ENCODE results near the gene DLX2. TPM values are rescaled to one million over a fixed set of nuclear protein-coding genes. Genes with fewer than 3 reads are reported as not detected.

DLX2 gene
- total and polyA plus RNA-seq, 10 of the 15 experiments (the other 5 are each of a cell fraction or from before 2014, with no cell fraction given): 0.03 TPM; not detected in 9

DNA sequence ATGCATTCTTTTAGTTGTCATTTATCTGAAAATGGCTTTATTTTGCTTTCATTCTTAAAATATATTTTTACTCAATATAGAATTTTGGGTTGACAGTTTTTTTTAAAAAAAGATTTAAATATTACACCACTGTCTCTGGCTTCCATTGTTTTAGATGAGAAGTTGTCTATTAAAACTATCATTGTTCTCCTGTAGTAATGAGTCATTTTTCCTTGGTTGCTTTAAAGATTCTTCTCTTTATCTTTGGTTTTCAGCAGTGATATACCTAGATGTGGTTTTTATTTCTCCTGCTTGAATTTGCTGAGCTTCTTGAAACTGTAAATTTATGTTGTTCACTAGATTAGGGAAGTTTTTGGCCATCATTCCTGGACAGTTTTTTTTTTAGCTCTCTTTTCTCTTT lies 26.7 kb upstream of the DLX2 start:
- POLR2A ChIA-PET: no interaction called here
- TF ChIP-seq, protein P1, sequence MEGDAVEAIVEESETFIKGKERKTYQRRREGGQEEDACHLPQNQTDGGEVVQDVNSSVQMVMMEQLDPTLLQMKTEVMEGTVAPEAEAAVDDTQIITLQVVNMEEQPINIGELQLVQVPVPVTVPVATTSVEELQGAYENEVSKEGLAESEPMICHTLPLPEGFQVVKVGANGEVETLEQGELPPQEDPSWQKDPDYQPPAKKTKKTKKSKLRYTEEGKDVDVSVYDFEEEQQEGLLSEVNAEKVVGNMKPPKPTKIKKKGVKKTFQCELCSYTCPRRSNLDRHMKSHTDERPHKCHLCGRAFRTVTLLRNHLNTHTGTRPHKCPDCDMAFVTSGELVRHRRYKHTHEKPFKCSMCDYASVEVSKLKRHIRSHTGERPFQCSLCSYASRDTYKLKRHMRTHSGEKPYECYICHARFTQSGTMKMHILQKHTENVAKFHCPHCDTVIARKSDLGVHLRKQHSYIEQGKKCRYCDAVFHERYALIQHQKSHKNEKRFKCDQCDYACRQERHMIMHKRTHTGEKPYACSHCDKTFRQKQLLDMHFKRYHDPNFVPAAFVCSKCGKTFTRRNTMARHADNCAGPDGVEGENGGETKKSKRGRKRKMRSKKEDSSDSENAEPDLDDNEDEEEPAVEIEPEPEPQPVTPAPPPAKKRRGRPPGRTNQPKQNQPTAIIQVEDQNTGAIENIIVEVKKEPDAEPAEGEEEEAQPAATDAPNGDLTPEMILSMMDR (IDR thresholded peaks at IDR 0.05 in 2 of 3, conservative IDR thresholded peaks at IDR 0.05 in 1 of 3; ENCODE audit: control insufficient read depth in 2 of 3, extremely low read depth in 1 of 3, insufficient read depth in 1 of 3, low read depth in 3 of 3, low read length in 3 of 3): no peak
- TF ChIP-seq, protein P2, sequence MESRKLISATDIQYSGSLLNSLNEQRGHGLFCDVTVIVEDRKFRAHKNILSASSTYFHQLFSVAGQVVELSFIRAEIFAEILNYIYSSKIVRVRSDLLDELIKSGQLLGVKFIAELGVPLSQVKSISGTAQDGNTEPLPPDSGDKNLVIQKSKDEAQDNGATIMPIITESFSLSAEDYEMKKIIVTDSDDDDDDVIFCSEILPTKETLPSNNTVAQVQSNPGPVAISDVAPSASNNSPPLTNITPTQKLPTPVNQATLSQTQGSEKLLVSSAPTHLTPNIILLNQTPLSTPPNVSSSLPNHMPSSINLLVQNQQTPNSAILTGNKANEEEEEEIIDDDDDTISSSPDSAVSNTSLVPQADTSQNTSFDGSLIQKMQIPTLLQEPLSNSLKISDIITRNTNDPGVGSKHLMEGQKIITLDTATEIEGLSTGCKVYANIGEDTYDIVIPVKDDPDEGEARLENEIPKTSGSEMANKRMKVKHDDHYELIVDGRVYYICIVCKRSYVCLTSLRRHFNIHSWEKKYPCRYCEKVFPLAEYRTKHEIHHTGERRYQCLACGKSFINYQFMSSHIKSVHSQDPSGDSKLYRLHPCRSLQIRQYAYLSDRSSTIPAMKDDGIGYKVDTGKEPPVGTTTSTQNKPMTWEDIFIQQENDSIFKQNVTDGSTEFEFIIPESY (IDR thresholded peaks at IDR 0.05): no peak
- no peak for TF ChIP-seq ASH2L (IDR thresholded peaks at IDR 0.05; ENCODE audit: borderline replicate concordance, low read depth)
- TF ChIP-seq RB1 (IDR thresholded peaks at IDR 0.05; ENCODE audit: borderline replicate concordance): no peak
- TF ChIP-seq NR2C1 (IDR thresholded peaks at IDR 0.05): no peak
- no peak for TF ChIP-seq SMC3 (IDR thresholded peaks at IDR 0.05; ENCODE audit: borderline replicate concordance, low read length)
- TF ChIP-seq GABPA (IDR thresholded peaks at IDR 0.05; ENCODE audit: low read depth): no peak
- no peak for TF ChIP-seq TBL1XR1 (IDR thresholded peaks at IDR 0.05; ENCODE audit: low read depth, low read length)
- TF ChIP-seq, protein P3, sequence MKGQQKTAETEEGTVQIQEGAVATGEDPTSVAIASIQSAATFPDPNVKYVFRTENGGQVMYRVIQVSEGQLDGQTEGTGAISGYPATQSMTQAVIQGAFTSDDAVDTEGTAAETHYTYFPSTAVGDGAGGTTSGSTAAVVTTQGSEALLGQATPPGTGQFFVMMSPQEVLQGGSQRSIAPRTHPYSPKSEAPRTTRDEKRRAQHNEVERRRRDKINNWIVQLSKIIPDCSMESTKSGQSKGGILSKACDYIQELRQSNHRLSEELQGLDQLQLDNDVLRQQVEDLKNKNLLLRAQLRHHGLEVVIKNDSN (IDR thresholded peaks at IDR 0.05; ENCODE audit: borderline replicate concordance, extremely low read length, insufficient read depth, low read depth, low read length): no peak
- TF ChIP-seq SREBF1 (IDR thresholded peaks at IDR 0.05; ENCODE audit: low read length): no peak
- TF ChIP-seq, protein P4, sequence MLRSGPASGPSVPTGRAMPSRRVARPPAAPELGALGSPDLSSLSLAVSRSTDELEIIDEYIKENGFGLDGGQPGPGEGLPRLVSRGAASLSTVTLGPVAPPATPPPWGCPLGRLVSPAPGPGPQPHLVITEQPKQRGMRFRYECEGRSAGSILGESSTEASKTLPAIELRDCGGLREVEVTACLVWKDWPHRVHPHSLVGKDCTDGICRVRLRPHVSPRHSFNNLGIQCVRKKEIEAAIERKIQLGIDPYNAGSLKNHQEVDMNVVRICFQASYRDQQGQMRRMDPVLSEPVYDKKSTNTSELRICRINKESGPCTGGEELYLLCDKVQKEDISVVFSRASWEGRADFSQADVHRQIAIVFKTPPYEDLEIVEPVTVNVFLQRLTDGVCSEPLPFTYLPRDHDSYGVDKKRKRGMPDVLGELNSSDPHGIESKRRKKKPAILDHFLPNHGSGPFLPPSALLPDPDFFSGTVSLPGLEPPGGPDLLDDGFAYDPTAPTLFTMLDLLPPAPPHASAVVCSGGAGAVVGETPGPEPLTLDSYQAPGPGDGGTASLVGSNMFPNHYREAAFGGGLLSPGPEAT (IDR thresholded peaks at IDR 0.05; ENCODE audit: low read depth): no peak
- TF ChIP-seq, protein P5, sequence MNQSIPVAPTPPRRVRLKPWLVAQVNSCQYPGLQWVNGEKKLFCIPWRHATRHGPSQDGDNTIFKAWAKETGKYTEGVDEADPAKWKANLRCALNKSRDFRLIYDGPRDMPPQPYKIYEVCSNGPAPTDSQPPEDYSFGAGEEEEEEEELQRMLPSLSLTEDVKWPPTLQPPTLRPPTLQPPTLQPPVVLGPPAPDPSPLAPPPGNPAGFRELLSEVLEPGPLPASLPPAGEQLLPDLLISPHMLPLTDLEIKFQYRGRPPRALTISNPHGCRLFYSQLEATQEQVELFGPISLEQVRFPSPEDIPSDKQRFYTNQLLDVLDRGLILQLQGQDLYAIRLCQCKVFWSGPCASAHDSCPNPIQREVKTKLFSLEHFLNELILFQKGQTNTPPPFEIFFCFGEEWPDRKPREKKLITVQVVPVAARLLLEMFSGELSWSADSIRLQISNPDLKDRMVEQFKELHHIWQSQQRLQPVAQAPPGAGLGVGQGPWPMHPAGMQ (IDR thresholded peaks at IDR 0.05; ENCODE audit: borderline replicate concordance): no peak
- TF ChIP-seq CHD2 (IDR thresholded peaks at IDR 0.05; ENCODE audit: borderline replicate concordance, low read depth, low read length): no peak

More for the DNA sequence above, 26.7 kb upstream of the DLX2 start:
- Histone ChIP-seq H3K4me3 (no peak overlapping the region), H3K4me1 (ENCODE audit: control insufficient read depth, insufficient read depth, low read length) (no peaks in the 10 kb centered on the region), H4K20me1 (ENCODE audit: control insufficient read depth, insufficient read depth) (no peaks in the 10 kb centered on the region), H3K36me3 (ENCODE audit: control insufficient read depth in 2 of 2, insufficient read depth in 2 of 2, low read length in 1 of 2) (no peaks in the 10 kb centered on the region), H3K9ac (ENCODE audit: control insufficient read depth, insufficient read depth, low read length) (no peak overlapping the region), H3K9me3 (replicated peaks; ENCODE audit: control insufficient read depth, insufficient read depth, low read length) (no peaks in the 10 kb centered on the region), H2AFZ (ENCODE audit: control insufficient read depth, low read depth, low read length) (no peak overlapping the region), H3K27me3 (replicated peaks in 1 of 2; ENCODE audit: control insufficient read depth in 2 of 2, insufficient read depth in 2 of 2, low read length in 1 of 2) (no peaks in the 10 kb centered on the region; a peak in 2 of 4 replicates), H3K4me2 (ENCODE audit: control insufficient read depth, insufficient read depth) (no peak overlapping the region), H3K27ac (ENCODE audit: control insufficient read depth, insufficient read depth) (no peak overlapping the region), H3K79me2 (ENCODE audit: control insufficient read depth, insufficient read depth, low read length) (no peaks in the 10 kb centered on the region)
- FAIRE-seq (no peak), DNase-seq (ENCODE audit: low read depth, low spot score) (no peak), ATAC-seq (no peak)
- ChIA-PET RAD21 (ENCODE audit: unreplicated experiment) (interaction anchor here (0.6 kb wide), 1 partner anchor 427 kb away, joined by 3 read pairs; no protein-coding TSS in a partner anchor), SMC1A (ENCODE audit: uncharacterized antibody, unreplicated experiment) (interaction anchor here (0.8 to 1.0 kb wide), 2 partner anchors 30 to 423 kb away, joined by 3 read pairs; no protein-coding TSS in a partner anchor), CTCF (interaction anchor here (0.6 to 4.5 kb wide), 6 partner anchors 48 to 556 kb away, joined by 3 to 33 read pairs (median 4); no protein-coding TSS in a partner anchor)
- in situ Hi-C loops (cut with MboI): no loop called here
- intact Hi-C loops (cut with micrococcal nuclease; ENCODE audit: unreplicated experiment): loop anchor here (5.0 kb wide), 2 partner anchors 338 to 532 kb away; no protein-coding TSS in a partner anchor
- BruUV-seq (replicated peaks): no TSS peak
